K562 (cell line): ENCODE data around the gene DSTYK. TPM values are rescaled to one million over a fixed set of nuclear protein-coding genes. Genes with fewer than 3 reads are reported as not detected.

Source experiments
- ARNT ChIP-seq, 2 experiments: fragments of 450-650 bp; IDR thresholded peaks; 2 replicates each; pipeline ENCODE4 v1.6.1; 2016; ENCODE audit warnings: mild to moderate bottlenecking in 1 of 2
- CBFB ChIP-seq: sonication (generic); formaldehyde crosslinking; IDR thresholded peaks from 2 replicates; pipeline ENCODE4 v1.4.0; 2020; ENCODE audit warnings: mild to moderate bottlenecking, missing genetic modification reagents
- EHMT2 ChIP-seq: fragments of 450-650 bp; IDR thresholded peaks from 2 replicates; pipeline ENCODE4 v1.6.1; 2018; ENCODE audit warnings: antibody characterized with exemption
- ELF1 ChIP-seq: fragments of 200-800 bp; sonication (Bioruptor generic); IDR thresholded peaks from 2 replicates; pipeline ENCODE4 v1.6.1; 2016; ENCODE audit warnings: missing genetic modification characterization, missing compliant biosample characterization
- GTF2A2 ChIP-seq: IDR thresholded peaks from 2 replicates; pipeline ENCODE4 v1.6.1; 2016; ENCODE audit warnings: mild to moderate bottlenecking, missing genetic modification characterization, missing compliant biosample characterization
- NONO ChIP-seq, 2 experiments: fragments of 200-400 bp in 1 of 2; fragments of 450-650 bp in 1 of 2; formaldehyde crosslinking in 1 of 2; IDR thresholded peaks; 2 replicates each; pipeline ENCODE4 v1.6.1; 2017; ENCODE audit warnings: low read depth in 2 of 2, mild to moderate bottlenecking in 2 of 2, moderate library complexity in 2 of 2, low read length in 1 of 2
- PHB2 ChIP-seq: fragments of 450-650 bp; IDR thresholded peaks from 2 replicates; pipeline ENCODE4 v1.6.1; 2017; ENCODE audit warnings: low read depth
- PTBP1 ChIP-seq: fragments of 200-400 bp; formaldehyde crosslinking; IDR thresholded peaks from 2 replicates; pipeline ENCODE4 v1.6.1; 2017; ENCODE audit warnings: low read depth, low read length
- RB1 ChIP-seq: fragments of 450-650 bp; IDR thresholded peaks from 2 replicates; pipeline ENCODE4 v1.6.1; 2017; ENCODE audit warnings: low read depth, mild to moderate bottlenecking
- SRSF1 ChIP-seq: fragments of 200-400 bp; formaldehyde crosslinking; IDR thresholded peaks from 2 replicates; pipeline ENCODE4 v1.6.1; 2017; ENCODE audit warnings: mild to moderate bottlenecking, low read depth, low read length, moderate library complexity
- TEAD1 ChIP-seq, 2 experiments: fragments of 450-650 bp in 1 of 2; sonication (generic) in 1 of 2; formaldehyde crosslinking; IDR thresholded peaks; 2 replicates each; pipeline versions ENCODE4 v1.4.0 to v1.8.0; 2020 to 2022; ENCODE audit warnings: mild to moderate bottlenecking in 2 of 2, missing genetic modification reagents in 1 of 2
- TOE1 ChIP-seq, 2 experiments: fragments of 450-650 bp in 1 of 2; sonication (generic) in 1 of 2; formaldehyde crosslinking in 1 of 2; IDR thresholded peaks; 2 replicates each; pipeline versions ENCODE4 v1.7.1 to v1.8.0; 2016 to 2022; ENCODE audit warnings: borderline replicate concordance in 2 of 2, mild to moderate bottlenecking in 2 of 2, antibody characterized with exemption in 1 of 2, inconsistent platforms in 1 of 2, low read depth in 1 of 2, missing genetic modification reagents in 1 of 2, moderate library complexity in 1 of 2
- ZNF263 ChIP-seq: sonication (generic); formaldehyde crosslinking; IDR thresholded peaks from 2 replicates; pipeline ENCODE4 v1.8.0; 2022; ENCODE audit warnings: mild to moderate bottlenecking, missing genetic modification reagents, borderline replicate concordance
- polyA plus RNA-seq, 8 experiments: library from polyadenylated mRNA; depleted of rRNA in 4 of 8; stranded (reverse) in 5 of 8; unstranded in 3 of 8; fragments of >200 nt; fragmentation: Nextera tagmentation in 2 of 8; fragmentation: Illumina TruSeq in 1 of 8; extraction: Ambion mirVana in 2 of 8; extraction: Trizol in 1 of 8; gene quantifications; 2 replicates each; pipeline versions ENCODE4 v1.2.1 to v1.2.3, GENCODE V29; 2011 to 2014; ENCODE audit warnings: inconsistent platforms in 1 of 8, missing spikeins in 1 of 8
- total RNA-seq, 7 experiments: library from RNA; depleted of rRNA in 6 of 7; stranded (reverse); fragments of >200 nt in 6 of 7; fragmentation: Illumina TruSeq in 2 of 7; extraction: Trizol in 2 of 7; gene quantifications; 2 replicates each; pipeline versions ENCODE4 v1.2.1 to v1.2.3, GENCODE V29; 2011 to 2021; ENCODE audit warnings: low replicate concordance in 1 of 7
- TF ChIP-seq, protein P1 (sequence below): fragments of 250-450 bp; sonication (Bioruptor Pico); IDR thresholded peaks from 2 replicates; pipeline ENCODE4 v1.5.0; 2020; ENCODE audit warnings: mild to moderate bottlenecking, borderline replicate concordance
- TF ChIP-seq, protein P2 (sequence below): fragments of 450-650 bp; formaldehyde crosslinking; IDR thresholded peaks from 2 replicates; pipeline ENCODE4 v1.4.0; 2020; ENCODE audit warnings: mild to moderate bottlenecking, moderate library complexity
- TF ChIP-seq, protein P3 (sequence below): fragments of 250-450 bp; sonication (Bioruptor Pico); IDR thresholded peaks from 2 replicates; pipeline ENCODE4 v1.9.0; 2021; ENCODE audit warnings: mild to moderate bottlenecking, inconsistent platforms
- TF ChIP-seq, protein P4 (sequence below): fragments of 450-650 bp; IDR thresholded peaks from 2 replicates; pipeline ENCODE4 v1.6.1; 2016; ENCODE audit warnings: mild to moderate bottlenecking
- TF ChIP-seq, protein P5 (sequence below): sonication (generic); formaldehyde crosslinking; IDR thresholded peaks from 2 replicates; pipeline ENCODE4 v1.9.0; 2022; ENCODE audit warnings: mild to moderate bottlenecking, missing genetic modification reagents

Gene DSTYK
- total and polyA plus RNA-seq, 9 of the 15 experiments (the other 6 are each of a cell fraction or from before 2014, with no cell fraction given): 4.2 to 7.1 (median 6.2) TPM

DNA sequence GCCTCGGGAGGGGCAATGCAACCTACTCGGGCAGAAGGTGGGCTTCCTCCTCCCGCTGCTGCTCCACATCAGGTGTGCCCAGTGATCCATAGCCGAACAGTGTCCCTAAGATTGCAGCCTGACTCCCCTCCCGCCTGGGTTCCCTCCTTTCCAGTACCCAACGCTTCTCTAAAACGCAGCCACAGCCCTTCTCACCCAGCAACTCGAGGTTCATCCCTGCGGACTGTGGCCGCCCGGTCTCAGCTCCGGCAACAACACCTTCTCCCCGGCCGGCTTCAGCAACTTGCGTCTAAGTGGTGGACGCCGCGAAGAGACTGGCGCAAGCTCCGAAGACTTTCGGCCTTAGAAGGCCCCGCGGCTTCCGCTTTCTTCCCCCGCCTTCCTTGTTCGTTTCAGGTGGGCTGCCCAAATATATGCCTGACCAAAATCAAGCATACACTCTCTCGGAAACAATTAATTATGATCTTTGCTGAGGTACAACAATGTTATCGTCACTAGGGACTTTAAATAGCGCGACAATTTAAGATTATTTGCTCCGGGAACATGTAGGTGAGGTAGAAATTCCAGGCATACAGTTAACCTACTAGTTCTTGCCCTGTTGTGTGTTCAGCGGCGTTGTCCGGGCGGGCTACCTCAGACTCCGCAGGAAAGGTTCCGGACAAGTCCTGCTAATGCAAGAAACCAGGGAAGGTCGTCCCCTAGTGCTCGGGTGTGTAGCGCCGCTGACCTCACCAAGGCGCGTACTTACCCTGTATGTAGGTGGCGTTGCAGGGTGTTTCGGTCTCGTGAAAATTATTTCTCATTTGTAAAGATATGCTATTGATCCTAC, 89.6 kb downstream of the DSTYK start, which contains the start of gene RBBP5 (continued):
- TF ChIP-seq, protein P1, sequence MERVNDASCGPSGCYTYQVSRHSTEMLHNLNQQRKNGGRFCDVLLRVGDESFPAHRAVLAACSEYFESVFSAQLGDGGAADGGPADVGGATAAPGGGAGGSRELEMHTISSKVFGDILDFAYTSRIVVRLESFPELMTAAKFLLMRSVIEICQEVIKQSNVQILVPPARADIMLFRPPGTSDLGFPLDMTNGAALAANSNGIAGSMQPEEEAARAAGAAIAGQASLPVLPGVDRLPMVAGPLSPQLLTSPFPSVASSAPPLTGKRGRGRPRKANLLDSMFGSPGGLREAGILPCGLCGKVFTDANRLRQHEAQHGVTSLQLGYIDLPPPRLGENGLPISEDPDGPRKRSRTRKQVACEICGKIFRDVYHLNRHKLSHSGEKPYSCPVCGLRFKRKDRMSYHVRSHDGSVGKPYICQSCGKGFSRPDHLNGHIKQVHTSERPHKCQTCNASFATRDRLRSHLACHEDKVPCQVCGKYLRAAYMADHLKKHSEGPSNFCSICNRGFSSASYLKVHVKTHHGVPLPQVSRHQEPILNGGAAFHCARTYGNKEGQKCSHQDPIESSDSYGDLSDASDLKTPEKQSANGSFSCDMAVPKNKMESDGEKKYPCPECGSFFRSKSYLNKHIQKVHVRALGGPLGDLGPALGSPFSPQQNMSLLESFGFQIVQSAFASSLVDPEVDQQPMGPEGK: peak; percentile 91
- TF ChIP-seq ARNT (IDR thresholded peaks at IDR 0.05) (peak; percentile 98), ZNF263 (CRISPR knock-in tag) (peak; percentile 76; the same call in 1 of the 2 replicates), NONO (IDR thresholded peaks at IDR 0.05; ENCODE audit: low read depth in 2 of 2, low read length in 1 of 2) (peak in 1 of 2 experiments; percentile 85; a peak in 2 of 4 replicates), GTF2A2 (tag) (peak; percentile 55; the same call in 1 of the 2 replicates), PHB2 (no peak), CBFB (CRISPR knock-in tag) (peak; percentile 42; the same call in 1 of the 2 replicates), EHMT2 (peak; percentile 74), TEAD1 (CRISPR knock-in tag; IDR thresholded peaks at IDR 0.05) (peak; percentile 73 to 98), ELF1 (peak; percentile 98), SRSF1 (no peak), RB1 (peak; percentile 99), TOE1 (IDR thresholded peaks at IDR 0.05; ENCODE audit: borderline replicate concordance) (peak; percentile 96), TOE1 (CRISPR knock-in tag; IDR thresholded peaks at IDR 0.05; ENCODE audit: borderline replicate concordance, low read depth) (peak; percentile 93), PTBP1 (no peak)
- TF ChIP-seq, protein P2, sequence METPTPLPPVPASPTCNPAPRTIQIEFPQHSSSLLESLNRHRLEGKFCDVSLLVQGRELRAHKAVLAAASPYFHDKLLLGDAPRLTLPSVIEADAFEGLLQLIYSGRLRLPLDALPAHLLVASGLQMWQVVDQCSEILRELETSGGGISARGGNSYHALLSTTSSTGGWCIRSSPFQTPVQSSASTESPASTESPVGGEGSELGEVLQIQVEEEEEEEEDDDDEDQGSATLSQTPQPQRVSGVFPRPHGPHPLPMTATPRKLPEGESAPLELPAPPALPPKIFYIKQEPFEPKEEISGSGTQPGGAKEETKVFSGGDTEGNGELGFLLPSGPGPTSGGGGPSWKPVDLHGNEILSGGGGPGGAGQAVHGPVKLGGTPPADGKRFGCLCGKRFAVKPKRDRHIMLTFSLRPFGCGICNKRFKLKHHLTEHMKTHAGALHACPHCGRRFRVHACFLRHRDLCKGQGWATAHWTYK (CRISPR knock-in tag): peak; percentile 68; the same call in 1 of the 2 replicates
- TF ChIP-seq, protein P3, sequence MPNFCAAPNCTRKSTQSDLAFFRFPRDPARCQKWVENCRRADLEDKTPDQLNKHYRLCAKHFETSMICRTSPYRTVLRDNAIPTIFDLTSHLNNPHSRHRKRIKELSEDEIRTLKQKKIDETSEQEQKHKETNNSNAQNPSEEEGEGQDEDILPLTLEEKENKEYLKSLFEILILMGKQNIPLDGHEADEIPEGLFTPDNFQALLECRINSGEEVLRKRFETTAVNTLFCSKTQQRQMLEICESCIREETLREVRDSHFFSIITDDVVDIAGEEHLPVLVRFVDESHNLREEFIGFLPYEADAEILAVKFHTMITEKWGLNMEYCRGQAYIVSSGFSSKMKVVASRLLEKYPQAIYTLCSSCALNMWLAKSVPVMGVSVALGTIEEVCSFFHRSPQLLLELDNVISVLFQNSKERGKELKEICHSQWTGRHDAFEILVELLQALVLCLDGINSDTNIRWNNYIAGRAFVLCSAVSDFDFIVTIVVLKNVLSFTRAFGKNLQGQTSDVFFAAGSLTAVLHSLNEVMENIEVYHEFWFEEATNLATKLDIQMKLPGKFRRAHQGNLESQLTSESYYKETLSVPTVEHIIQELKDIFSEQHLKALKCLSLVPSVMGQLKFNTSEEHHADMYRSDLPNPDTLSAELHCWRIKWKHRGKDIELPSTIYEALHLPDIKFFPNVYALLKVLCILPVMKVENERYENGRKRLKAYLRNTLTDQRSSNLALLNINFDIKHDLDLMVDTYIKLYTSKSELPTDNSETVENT (CRISPR knock-in tag): peak; percentile 82
- TF ChIP-seq, protein P4, sequence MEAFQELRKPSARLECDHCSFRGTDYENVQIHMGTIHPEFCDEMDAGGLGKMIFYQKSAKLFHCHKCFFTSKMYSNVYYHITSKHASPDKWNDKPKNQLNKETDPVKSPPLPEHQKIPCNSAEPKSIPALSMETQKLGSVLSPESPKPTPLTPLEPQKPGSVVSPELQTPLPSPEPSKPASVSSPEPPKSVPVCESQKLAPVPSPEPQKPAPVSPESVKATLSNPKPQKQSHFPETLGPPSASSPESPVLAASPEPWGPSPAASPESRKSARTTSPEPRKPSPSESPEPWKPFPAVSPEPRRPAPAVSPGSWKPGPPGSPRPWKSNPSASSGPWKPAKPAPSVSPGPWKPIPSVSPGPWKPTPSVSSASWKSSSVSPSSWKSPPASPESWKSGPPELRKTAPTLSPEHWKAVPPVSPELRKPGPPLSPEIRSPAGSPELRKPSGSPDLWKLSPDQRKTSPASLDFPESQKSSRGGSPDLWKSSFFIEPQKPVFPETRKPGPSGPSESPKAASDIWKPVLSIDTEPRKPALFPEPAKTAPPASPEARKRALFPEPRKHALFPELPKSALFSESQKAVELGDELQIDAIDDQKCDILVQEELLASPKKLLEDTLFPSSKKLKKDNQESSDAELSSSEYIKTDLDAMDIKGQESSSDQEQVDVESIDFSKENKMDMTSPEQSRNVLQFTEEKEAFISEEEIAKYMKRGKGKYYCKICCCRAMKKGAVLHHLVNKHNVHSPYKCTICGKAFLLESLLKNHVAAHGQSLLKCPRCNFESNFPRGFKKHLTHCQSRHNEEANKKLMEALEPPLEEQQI: peak; percentile 97
- TF ChIP-seq, protein P5, sequence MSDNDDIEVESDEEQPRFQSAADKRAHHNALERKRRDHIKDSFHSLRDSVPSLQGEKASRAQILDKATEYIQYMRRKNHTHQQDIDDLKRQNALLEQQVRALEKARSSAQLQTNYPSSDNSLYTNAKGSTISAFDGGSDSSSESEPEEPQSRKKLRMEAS (CRISPR knock-in tag): peak; percentile 78
